HEK293 (cell line): ENCODE data around the gene TRABD2A.

Experiments
- CTCF ChIA-PET: fragments of 350-600 bp; formaldehyde crosslinking; extraction: SDS; loops from one replicate; lab custom pipeline; 2021; ENCODE audit warnings: antibody characterized with exemption; lab: Yijun Ruan, JAX
- POLR2A ChIA-PET: fragments of 300-600 bp; formaldehyde crosslinking; extraction: SDS; loops from one replicate; lab custom pipeline; 2020; ENCODE audit warnings: antibody characterized with exemption, inconsistent platforms; lab: Yijun Ruan, JAX
- H3K27ac ChIP-seq: fragments of 200-500 bp; sonication (Bioruptor generic); 2 replicates; pipeline ENCODE4 v1.5.1; 2014; ENCODE audit warnings: low read depth, low read length, control low read depth, inconsistent platforms; ENCODE audit errors: extremely low read depth
- H3K36me3 ChIP-seq, 2 experiments: fragments of 200-500 bp in 1 of 2; sonication (Bioruptor generic) in 1 of 2; 1 replicate in 1 of 2; 2 replicates in 1 of 2; pipeline ENCODE4 v1.5.1; 2014 to 2017; ENCODE audit warnings: inconsistent platforms in 2 of 2, low read length in 2 of 2; ENCODE audit not compliant: control insufficient read depth in 2 of 2, insufficient read depth in 1 of 2
- H3K4me1 ChIP-seq: fragments of 200-500 bp; sonication (Bioruptor generic); 2 replicates; pipeline ENCODE4 v1.5.1; 2014; ENCODE audit warnings: mild to moderate bottlenecking, low read length, inconsistent platforms; ENCODE audit not compliant: control insufficient read depth, insufficient read depth
- H3K4me3 ChIP-seq: 2 replicates; pipeline ENCODE4 v1.5.1; 2011; ENCODE audit warnings: low read depth, mild to moderate bottlenecking, control low read depth, low read length, moderate library complexity
- H3K9me3 ChIP-seq: fragments of 200-500 bp; sonication (Bioruptor generic); 2 replicates; pipeline ENCODE4 v1.5.1; 2014; ENCODE audit warnings: low read depth, low read length, inconsistent platforms; ENCODE audit not compliant: control insufficient read depth, insufficient read depth
- GFI1B ChIP-seq: fragments of 450-650 bp; formaldehyde crosslinking; IDR thresholded peaks from 2 replicates; pipeline ENCODE4 v1.5.1; 2016; ENCODE audit warnings: missing biosample characterization, missing genetic modification characterization
- GLI4 ChIP-seq: fragments of 450-650 bp; formaldehyde crosslinking; IDR thresholded peaks from 2 replicates; pipeline ENCODE4 v1.5.1; 2016; ENCODE audit warnings: missing biosample characterization, missing genetic modification characterization
- KLF1 ChIP-seq: fragments of 450-650 bp; formaldehyde crosslinking; IDR thresholded peaks from 2 replicates; pipeline ENCODE4 v1.5.1; 2016; ENCODE audit warnings: missing biosample characterization, missing genetic modification characterization
- OSR2 ChIP-seq: fragments of 450-650 bp; formaldehyde crosslinking; IDR thresholded peaks from 2 replicates; pipeline ENCODE4 v1.5.1; 2016; ENCODE audit warnings: missing biosample characterization, missing genetic modification characterization
- SP7 ChIP-seq: fragments of 450-650 bp; formaldehyde crosslinking; IDR thresholded peaks from 2 replicates; pipeline ENCODE4 v1.5.1; 2016; ENCODE audit warnings: missing biosample characterization, missing genetic modification characterization
- TSHZ1 ChIP-seq: fragments of 450-650 bp; formaldehyde crosslinking; IDR thresholded peaks from 2 replicates; pipeline ENCODE4 v1.5.1; 2016; ENCODE audit warnings: missing biosample characterization, missing genetic modification characterization, borderline replicate concordance
- ZBTB1 ChIP-seq: fragments of 450-650 bp; formaldehyde crosslinking; IDR thresholded peaks from 2 replicates; pipeline ENCODE4 v1.5.1; 2016; ENCODE audit warnings: missing biosample characterization, missing genetic modification characterization
- ZNF138 ChIP-seq: fragments of 450-650 bp; formaldehyde crosslinking; IDR thresholded peaks from 2 replicates; pipeline ENCODE4 v1.5.1; 2016; ENCODE audit warnings: missing biosample characterization, missing genetic modification characterization, borderline replicate concordance
- ZNF140 ChIP-seq: fragments of 450-650 bp; formaldehyde crosslinking; IDR thresholded peaks from 2 replicates; pipeline ENCODE4 v1.5.1; 2016; ENCODE audit warnings: missing biosample characterization, missing genetic modification characterization
- ZNF311 ChIP-seq: fragments of 450-650 bp; formaldehyde crosslinking; IDR thresholded peaks from 2 replicates; pipeline ENCODE4 v1.5.1; 2017; ENCODE audit warnings: missing biosample characterization, missing genetic modification characterization, borderline replicate concordance
- ZNF350 ChIP-seq: fragments of 450-650 bp; formaldehyde crosslinking; IDR thresholded peaks from 2 replicates; pipeline ENCODE4 v1.5.0; 2017; ENCODE audit warnings: missing biosample characterization, mild to moderate bottlenecking, missing genetic modification characterization
- ZNF449 ChIP-seq: fragments of 450-650 bp; formaldehyde crosslinking; IDR thresholded peaks from 2 replicates; pipeline ENCODE4 v1.5.1; 2017; ENCODE audit warnings: missing biosample characterization, mild to moderate bottlenecking, missing genetic modification characterization, moderate library complexity
- ZNF48 ChIP-seq: fragments of 450-650 bp; formaldehyde crosslinking; IDR thresholded peaks from 2 replicates; pipeline ENCODE4 v1.5.1; 2016; ENCODE audit warnings: missing biosample characterization, missing genetic modification characterization
- ZNF791 ChIP-seq: fragments of 450-650 bp; formaldehyde crosslinking; IDR thresholded peaks from 2 replicates; pipeline ENCODE4 v1.5.1; 2016; ENCODE audit warnings: missing biosample characterization, missing genetic modification characterization
- TF ChIP-seq, protein P1 (sequence below): fragments of 450-650 bp; formaldehyde crosslinking; IDR thresholded peaks from 2 replicates; pipeline ENCODE4 v1.5.1; 2016; ENCODE audit warnings: missing biosample characterization, missing genetic modification characterization
- TF ChIP-seq, protein P2 (sequence below): fragments of 450-650 bp; formaldehyde crosslinking; IDR thresholded peaks from 2 replicates; pipeline ENCODE4 v1.5.1; 2016; ENCODE audit warnings: missing biosample characterization, missing genetic modification characterization

The TRABD2A gene

GRCh38 chr2:84830095-84830494 is 50.8 kb downstream of the TRABD2A start:
- no peaks in the 10 kb centered on the region for H3K4me1 ChIP-seq
- POLR2A ChIA-PET: no interaction called here
- TF ChIP-seq, protein P1, sequence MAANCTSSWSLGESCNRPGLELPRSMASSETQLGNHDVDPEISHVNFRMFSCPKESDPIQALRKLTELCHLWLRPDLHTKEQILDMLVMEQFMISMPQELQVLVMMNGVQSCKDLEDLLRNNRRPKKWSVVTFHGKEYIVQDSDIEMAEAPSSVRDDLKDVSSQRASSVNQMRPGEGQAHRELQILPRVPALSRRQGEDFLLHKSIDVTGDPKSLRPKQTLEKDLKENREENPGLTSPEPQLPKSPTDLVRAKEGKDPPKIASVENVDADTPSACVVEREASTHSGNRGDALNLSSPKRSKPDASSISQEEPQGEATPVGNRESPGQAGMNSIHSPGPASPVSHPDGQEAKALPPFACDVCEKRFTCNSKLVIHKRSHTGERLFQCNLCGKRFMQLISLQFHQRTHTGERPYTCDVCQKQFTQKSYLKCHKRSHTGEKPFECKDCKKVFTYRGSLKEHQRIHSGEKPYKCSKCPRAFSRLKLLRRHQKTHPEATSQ: no peak
- no peak for TF ChIP-seq ZNF350 (tag by site-specific recombination)
- TF ChIP-seq GFI1B (tag by site-specific recombination): no peak
- TF ChIP-seq, protein P2, sequence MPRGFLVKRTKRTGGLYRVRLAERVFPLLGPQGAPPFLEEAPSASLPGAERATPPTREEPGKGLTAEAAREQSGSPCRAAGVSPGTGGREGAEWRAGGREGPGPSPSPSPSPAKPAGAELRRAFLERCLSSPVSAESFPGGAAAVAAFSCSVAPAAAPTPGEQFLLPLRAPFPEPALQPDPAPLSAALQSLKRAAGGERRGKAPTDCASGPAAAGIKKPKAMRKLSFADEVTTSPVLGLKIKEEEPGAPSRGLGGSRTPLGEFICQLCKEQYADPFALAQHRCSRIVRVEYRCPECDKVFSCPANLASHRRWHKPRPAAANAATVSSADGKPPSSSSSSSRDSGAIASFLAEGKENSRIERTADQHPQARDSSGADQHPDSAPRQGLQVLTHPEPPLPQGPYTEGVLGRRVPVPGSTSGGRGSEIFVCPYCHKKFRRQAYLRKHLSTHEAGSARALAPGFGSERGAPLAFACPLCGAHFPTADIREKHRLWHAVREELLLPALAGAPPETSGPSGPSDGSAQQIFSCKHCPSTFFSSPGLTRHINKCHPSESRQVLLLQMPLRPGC (tag by site-specific recombination): no peak
- no peak for TF ChIP-seq ZNF48 (tag by site-specific recombination)
- no peak for TF ChIP-seq ZNF138 (tag by site-specific recombination)
- no peak for TF ChIP-seq GLI4
- no peak for TF ChIP-seq KLF1 (tag by site-specific recombination)
- no peak for TF ChIP-seq ZBTB1 (tag by site-specific recombination)
- CTCF ChIA-PET: no interaction called here
- no peak overlapping the region for H3K4me3 ChIP-seq
- H3K36me3 ChIP-seq: no peaks in the 10 kb centered on the region
- H3K27ac ChIP-seq: no peak overlapping the region
- no peaks in the 10 kb centered on the region for H3K9me3 ChIP-seq

- H3K4me3 ChIP-seq: no peak overlapping the region
- H3K9me3 ChIP-seq: no peaks in the 10 kb centered on the region
- CTCF ChIA-PET: no interaction called here
- H3K4me1 ChIP-seq: no peaks in the 10 kb centered on the region
- TF ChIP-seq TSHZ1: no peak
- TF ChIP-seq ZNF140 (tag by site-specific recombination): 0 out of 2 replicates have a peak, but pooled peaks have one; percentile 11
- TF ChIP-seq ZNF449 (tag by site-specific recombination): no peak
- no peak for TF ChIP-seq OSR2 (tag by site-specific recombination)
- no peak for TF ChIP-seq ZNF791
- TF ChIP-seq SP7 (tag by site-specific recombination): no peak
- TF ChIP-seq ZNF311 (tag by site-specific recombination): no peak
- POLR2A ChIA-PET: no interaction called here
- H3K36me3 ChIP-seq: no peaks in the 10 kb centered on the region
- H3K27ac ChIP-seq: no peak overlapping the region
Measured at GRCh38 chr2:84829693-84830092, 51.2 kb downstream of the TRABD2A start.
